Measurements from ENCODE around the gene CNST.

The CNST gene

DNA sequence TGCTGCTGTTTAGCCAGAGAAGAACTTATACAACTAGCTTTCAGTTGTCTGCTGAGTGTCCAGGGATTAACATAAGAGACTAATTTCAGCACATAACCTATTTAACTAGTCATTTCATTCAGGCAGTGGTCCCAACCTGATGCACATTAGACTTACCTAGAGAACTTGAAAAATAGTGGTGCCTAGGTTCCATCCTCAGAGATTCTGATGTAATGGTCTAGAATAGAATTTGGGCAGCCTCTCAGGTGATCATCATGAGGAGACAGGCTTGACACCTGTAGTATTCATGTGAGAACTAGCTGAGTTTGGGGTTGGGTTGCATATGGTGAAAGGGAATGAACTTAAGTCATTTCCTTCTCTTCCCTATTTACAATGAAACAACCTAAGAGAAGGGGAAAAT lies 24.8 kb downstream of the CNST start:
- DNase-seq (ENCODE audit: low read depth): no peak
- TF ChIP-seq, protein P1, sequence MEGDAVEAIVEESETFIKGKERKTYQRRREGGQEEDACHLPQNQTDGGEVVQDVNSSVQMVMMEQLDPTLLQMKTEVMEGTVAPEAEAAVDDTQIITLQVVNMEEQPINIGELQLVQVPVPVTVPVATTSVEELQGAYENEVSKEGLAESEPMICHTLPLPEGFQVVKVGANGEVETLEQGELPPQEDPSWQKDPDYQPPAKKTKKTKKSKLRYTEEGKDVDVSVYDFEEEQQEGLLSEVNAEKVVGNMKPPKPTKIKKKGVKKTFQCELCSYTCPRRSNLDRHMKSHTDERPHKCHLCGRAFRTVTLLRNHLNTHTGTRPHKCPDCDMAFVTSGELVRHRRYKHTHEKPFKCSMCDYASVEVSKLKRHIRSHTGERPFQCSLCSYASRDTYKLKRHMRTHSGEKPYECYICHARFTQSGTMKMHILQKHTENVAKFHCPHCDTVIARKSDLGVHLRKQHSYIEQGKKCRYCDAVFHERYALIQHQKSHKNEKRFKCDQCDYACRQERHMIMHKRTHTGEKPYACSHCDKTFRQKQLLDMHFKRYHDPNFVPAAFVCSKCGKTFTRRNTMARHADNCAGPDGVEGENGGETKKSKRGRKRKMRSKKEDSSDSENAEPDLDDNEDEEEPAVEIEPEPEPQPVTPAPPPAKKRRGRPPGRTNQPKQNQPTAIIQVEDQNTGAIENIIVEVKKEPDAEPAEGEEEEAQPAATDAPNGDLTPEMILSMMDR (conservative IDR thresholded peaks at IDR 0.05; ENCODE audit: control insufficient read depth, insufficient read depth, low read depth, low read length): no peak
- no peak overlapping the region for H3K4me3 ChIP-seq (ENCODE audit: control insufficient read depth, low read depth, low read length)

DNA sequence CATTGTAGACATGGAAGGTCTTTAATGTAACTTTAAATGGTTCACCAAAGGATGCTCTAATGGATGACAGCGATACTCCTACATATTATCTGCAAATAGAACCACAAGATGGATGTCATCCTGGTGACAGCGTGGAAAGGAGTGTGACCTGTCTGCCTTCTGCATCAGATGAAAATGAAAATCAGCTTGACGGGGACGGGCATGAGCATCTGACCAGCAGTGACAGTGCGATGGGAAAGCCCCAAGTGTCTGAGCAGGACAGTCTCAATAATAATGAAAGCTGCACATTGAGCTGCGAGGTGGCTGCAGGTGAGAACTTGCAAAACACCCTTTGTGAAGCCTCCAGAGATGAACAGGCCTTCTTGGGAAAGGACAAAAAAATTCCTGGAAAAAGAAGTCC lies 25.2 kb downstream of the CNST start:
- DNase-seq (ENCODE audit: low read depth): peak; percentile 58
- H3K4me3 ChIP-seq (ENCODE audit: control insufficient read depth, low read depth, low read length): no peak overlapping the region
- TF ChIP-seq, protein P1 (conservative IDR thresholded peaks at IDR 0.05; ENCODE audit: control insufficient read depth, insufficient read depth, low read depth, low read length): no peak

DNA sequence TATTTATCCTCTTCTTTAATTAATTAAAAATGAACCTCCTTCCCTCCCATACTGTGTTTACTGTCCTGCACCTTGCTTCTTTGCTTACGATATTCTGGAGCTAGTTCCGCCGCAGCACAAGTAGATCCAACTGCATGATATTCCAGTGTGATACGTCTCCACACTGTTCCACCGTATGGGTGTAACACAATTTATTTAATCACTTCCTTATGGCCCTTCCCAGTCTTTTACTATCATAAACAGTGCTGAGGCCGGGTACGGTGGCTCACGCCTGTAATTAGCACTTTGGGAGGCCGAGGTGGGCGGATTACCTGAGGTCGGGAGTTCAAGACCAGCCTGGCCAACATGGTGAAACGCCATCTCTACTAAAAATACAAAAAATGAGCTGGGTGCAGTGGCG lies 25.7 kb downstream of the CNST start:
- peak; percentile 37 for DNase-seq (ENCODE audit: low read depth)
- TF ChIP-seq, protein P1 (conservative IDR thresholded peaks at IDR 0.05; ENCODE audit: control insufficient read depth, insufficient read depth, low read depth, low read length): no peak
- H3K4me3 ChIP-seq (ENCODE audit: control insufficient read depth, low read depth, low read length): no peak overlapping the region

DNA sequence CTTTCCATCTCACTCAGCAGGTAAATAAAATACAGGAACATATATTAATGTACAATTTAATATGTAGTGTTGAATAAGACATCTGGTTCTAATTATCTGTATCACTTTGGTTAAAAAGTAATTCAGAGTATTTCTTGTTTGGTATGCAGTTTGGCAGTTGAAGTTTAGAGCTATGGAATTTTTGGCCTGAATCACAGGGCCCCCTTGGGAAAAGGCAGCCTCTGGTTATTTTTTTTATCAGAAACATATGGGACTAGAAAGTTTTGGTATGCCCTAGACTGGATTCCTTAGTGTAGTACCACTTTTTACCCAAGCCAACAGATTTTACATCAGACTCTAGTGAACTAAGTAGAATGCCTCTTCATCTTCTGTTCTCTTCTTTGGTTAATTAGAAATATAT lies 26.4 kb downstream of the CNST start:
- H3K4me3 ChIP-seq (ENCODE audit: control insufficient read depth, low read depth, low read length): no peak overlapping the region
- DNase-seq (ENCODE audit: low read depth): peak; percentile 98
- TF ChIP-seq, protein P1 (conservative IDR thresholded peaks at IDR 0.05; ENCODE audit: control insufficient read depth, insufficient read depth, low read depth, low read length): no peak

DNA sequence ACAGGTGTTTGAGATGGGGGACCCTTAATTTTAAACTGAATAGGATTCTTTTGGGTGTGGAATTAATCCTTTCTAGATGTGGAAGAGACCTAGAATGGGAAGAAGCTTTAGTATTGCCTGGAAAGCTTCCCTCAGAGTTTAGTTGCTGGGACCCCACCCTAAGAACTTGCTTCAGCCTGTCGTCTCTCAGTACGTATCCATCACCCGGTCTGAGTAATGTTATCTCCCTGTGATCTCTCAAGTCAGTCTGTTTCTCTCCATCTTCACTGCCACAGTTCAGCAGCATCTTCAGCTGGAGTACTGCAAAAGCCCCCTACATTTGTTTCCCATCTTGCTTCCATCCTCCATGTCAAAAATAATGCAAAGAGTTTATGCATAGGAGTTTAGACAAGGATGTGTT lies 28.9 kb downstream of the CNST start:
- DNase-seq (ENCODE audit: low read depth): no peak
- TF ChIP-seq, protein P1 (conservative IDR thresholded peaks at IDR 0.05; ENCODE audit: control insufficient read depth, insufficient read depth, low read depth, low read length): no peak
- no peak overlapping the region for H3K4me3 ChIP-seq (ENCODE audit: control insufficient read depth, low read depth, low read length)

DNA sequence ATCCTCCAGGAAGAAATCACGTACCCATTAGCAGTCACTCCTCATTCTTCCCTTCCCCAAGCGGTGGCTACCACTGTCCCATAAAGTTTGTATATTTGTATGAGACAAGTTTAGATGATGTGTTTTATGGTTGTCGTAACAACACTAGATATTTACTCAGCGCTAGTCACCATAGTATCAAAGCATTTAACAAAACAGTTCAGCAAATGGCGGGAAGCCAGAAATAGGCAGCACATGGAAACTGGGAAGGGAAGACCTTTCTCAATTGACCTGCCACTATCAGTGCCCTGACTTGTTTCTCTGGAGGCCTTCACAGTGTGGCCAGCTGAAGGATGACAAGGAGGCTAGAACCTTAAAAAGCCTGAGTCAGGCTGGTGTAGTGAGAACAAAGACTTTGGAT lies 31.1 kb downstream of the CNST start:
- TF ChIP-seq, protein P1 (conservative IDR thresholded peaks at IDR 0.05; ENCODE audit: control insufficient read depth, insufficient read depth, low read depth, low read length): no peak
- peak; percentile 91 for DNase-seq (ENCODE audit: low read depth)
- no peak overlapping the region for H3K4me3 ChIP-seq (ENCODE audit: control insufficient read depth, low read depth, low read length)

DNA sequence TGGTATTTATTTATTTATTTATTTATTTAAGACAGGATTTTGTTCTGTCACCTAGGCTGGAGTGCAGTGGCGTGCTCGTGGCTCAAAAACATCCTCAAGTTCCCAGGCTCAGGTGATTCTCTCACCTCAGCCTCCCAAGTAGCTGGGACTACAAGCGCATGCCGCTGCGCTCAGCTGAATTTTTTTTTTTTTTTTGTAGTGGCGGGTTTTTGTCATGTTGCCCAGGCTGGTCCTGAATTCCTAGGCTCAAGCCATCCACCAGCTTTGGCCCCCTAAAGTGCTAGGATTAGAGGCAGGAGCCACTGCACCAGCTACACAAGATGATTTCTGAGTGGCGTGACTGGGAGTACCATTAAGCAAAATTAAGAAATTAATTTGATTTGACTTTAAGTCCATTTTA lies 31.7 kb downstream of the CNST start:
- TF ChIP-seq, protein P1 (conservative IDR thresholded peaks at IDR 0.05; ENCODE audit: control insufficient read depth, insufficient read depth, low read depth, low read length): no peak
- no peak for DNase-seq (ENCODE audit: low read depth)
- H3K4me3 ChIP-seq (ENCODE audit: control insufficient read depth, low read depth, low read length): no peak overlapping the region
